Stimulated activated CD8-positive, alpha-beta memory T cell treated with anti-CD3 and anti-CD28 coated beads, Interleukin-7, amount 100 ng/mL, for 48 hours (primary cell): ENCODE results near the gene PBX4.

Experiments
- DNase-seq, 2 donors: peaks; one replicate each; pipeline ENCODE4 v3.0.0-alpha.2; 2020; ENCODE audit warnings: low read depth in 1 of 2; ENCODE audit errors: extremely low read depth in 1 of 2

The PBX4 gene

DNA sequence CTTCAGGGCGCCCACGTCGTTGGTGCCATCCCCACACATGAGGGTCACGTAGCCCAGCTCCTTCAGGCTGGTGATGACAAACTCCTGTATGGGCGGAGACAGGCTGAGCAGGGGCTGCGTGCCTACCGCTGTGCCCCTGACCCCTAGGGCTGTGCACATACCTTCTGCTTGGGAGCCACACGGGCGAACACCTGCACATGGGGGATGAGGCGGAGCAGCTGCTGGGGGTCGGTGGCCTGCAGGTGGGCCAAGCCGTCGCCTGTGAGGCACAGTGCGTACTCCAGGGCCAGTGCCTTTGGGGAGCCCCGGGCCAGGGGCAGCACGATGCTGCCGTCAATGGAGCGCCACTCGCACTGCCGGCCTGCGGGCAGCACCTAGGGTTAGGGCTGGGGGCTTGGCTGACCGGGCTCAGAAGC, 31.1 kb upstream of the PBX4 start:
- no peak for DNase-seq

GRCh38 chr19:19649155-19649554, 30.7 kb upstream of the PBX4 start:
- no peak for DNase-seq

- no peak for DNase-seq
Measured at GRCh38 chr19:19647037-19647835, 28.7 kb upstream of the PBX4 start.

DNA sequence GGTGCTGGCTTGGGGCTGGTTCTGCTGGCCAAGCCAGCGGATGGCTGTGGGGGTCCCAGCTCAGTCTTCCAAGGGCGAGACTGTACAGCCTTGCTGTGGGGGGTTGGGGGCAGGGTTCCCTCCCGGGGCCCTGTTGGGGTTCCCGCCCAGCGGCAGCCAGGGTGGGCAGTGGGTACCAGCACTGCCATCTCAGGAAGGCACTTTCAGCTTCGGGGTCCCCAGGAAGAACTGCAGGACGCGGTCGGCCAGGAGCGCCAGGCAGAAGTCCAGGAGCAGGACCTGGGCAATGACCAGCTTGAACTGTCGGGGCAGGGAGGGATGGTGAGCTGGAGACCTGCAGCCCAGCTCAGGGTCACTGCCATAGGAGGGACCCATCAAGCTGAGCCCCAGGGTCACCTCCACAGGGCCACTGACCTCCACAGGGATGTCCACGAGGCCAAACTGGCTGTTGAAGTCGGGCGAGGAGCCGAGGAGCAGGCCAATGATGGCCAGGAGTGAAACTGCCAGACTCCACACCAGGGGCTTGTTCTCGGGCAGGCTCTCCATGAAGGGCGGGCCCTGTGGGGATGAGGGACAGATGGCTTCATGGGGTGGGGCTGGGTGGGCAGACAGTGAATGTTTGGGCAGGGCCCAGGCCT, 26.9 kb upstream of the PBX4 start:
- DNase-seq = no peak

DNA sequence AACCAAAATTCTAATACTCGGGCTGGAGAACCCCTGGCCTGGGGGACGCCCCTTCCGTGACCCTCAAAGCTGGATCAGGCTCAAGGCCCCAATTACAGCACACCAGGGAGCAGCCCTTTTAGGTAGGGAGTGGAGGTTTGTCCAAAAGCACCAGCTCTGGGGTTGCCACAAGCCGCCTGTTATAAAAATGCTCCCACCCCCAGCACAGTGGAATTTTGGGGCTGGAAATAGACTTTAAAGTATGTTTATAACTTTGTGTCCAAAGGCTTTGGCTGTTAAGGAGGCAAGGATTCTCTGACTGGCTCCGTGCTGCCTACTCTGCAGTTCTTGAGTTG, 25.5 kb upstream of the PBX4 start:
- DNase-seq = no peak

GRCh38 chr19:19643158-19644053, 24.9 kb upstream of the PBX4 start, which contains the start of gene GMIP:
Gene GMIP (minus strand): TSS chr19:19643657. CDS start chr19:19643529, 128 bp downstream.
- DNase-seq = peak; percentile 75 to 78

- DNase-seq = peak in 1 of 2 donors; percentile 69
Measured at GRCh38 chr19:19642506-19643157, 24.1 kb upstream of the PBX4 start.

- no peak for DNase-seq
Measured at GRCh38 chr19:19637523-19638251, 19.2 kb upstream of the PBX4 start.

DNA sequence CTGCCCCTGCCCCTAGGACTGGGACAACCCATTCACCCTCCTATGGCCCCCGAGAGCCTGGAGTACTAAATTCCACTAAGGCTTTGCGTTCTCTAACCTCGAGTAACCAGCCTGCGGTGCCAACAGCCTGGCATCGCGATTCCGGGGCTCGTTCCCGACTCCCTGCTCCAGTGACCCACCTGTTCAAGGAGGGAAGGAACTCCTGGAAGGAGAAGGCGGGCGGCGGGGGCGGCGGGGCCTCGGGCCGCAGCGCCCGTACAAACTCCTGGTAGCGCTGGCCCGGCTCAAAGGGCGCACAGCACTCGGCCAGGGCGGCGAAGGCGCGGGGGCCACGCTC, 18.7 kb upstream of the PBX4 start:
- DNase-seq = no peak

DNA sequence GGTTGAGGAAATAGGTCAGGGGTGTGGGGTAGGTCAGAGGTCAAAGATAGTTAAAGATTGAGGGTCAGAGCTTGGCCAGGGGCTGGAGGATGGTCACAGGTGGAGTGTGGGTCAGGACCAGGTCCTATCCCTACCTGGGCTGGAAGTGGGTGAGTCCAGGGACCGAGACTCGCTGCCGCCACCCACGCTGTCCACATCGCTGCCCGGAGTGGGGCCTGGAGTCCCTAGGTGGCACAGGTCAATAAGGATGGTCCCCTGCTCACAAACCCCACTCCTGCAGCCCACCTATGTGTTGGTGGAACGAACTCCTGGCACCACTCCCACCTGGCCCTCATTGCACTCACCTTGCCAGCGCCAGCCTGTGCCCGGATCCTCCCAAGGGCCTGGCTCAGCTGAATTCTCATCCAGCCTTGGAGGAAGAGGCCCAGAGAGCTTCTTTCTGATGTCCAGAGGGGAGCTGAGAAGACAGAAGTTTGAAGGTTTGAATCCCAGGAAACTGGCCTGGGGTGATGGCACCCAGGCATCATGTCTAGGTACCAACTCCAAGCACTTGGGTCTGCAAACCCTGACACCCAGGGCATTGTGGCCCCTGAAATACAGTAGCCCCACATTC, 18.2 kb upstream of the PBX4 start:
- no peak for DNase-seq

DNA sequence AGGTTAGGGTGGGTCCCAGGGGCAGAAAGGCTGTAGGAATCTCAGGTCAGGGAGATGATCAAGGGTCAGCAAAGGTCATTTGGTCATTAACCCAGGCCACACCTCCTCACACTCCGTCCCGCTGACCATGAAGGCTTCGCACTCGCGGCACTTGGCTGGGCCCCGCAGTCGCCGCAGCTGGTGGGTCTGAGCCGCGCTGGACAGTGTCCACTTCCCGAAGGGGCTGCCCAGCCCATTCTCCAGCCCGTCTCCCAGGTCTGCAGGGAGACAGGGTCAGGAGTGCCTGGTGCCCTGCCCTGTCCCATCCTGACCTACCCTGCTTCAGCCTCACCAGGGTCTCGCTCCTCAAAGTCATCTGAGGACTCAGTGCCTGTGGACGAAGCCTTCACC, 16.8 kb upstream of the PBX4 start:
- DNase-seq = no peak

DNA sequence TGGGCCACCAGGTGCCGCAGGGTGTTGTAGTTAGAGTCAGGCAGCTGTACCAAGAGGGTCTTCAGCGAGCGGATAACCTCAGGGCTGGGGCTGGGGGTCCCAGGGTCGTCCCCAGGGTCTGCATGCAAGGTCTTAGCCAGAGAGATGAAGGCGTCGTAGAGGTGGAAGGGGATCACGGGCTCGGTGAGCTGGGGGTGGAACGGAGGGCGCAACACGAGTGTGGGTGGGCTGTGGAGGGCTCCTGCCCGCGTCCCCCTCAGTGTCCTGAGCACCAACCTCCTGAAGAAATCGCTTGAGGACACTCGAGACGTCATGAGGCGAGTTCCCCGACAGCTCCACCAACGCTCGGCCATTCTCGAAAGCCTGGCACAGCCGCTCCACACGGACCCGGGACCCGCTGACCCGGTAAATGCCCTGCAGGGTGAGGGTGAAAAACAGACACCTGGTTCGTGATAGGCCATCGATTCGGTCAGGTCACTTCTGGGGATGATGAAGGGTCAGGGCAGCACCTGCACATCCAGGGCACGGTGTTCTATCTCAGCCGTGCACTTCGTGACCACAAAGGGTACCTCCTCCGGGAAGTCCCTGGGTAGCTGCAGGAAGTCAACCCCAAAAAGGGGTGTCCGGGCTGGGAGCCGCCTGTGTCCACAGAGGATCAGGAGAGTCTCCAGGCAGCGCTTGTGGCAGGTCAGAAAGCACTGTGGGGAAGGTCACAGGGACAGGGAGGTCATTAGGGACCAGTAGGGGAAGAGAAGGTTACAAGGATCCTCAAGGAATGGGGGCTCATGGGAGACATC, 16.2 kb upstream of the PBX4 start:
- no peak for DNase-seq

DNA sequence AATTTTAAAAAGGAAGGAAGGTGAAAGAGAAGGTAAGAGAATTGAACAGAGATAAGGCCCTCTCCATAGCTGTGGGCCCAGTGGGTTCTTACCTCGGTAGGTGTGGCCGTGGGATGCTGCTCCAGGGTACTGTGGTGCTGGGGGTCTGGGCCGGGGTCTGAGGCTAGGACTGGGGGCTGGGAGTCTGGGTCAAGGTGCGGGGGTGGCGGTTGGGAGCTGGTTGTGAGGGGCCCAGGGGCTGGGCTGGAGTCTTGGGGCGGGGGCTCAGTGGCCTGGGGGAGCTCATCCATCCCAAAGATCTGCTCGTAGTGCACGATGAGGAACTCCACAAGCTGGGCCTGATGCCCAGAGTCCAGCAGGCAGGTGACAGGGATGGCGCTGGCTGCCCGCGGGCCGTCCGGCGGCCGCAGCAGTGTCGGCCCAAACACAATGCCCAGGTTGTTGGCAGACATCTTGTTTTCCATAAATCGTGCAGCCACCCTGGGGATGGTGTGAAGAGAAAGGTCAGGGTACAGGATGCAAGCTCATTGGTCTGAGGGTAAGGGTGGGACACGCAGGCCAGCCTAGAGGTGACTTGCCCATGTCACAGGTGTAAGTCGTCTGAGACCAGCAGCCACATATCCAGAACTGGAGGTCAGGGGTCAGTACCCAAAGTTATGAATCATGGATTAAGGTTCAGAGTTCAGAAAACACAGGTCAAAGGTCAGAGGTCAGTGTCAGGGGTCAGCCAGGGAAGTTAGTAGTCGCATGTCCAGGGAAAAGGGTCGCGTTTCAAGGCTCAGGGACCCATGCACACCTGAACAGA, 15.4 kb upstream of the PBX4 start:
- no peak for DNase-seq

- DNase-seq = no peak
Measured at GRCh38 chr19:19632661-19633060, 14.2 kb upstream of the PBX4 start.

DNA sequence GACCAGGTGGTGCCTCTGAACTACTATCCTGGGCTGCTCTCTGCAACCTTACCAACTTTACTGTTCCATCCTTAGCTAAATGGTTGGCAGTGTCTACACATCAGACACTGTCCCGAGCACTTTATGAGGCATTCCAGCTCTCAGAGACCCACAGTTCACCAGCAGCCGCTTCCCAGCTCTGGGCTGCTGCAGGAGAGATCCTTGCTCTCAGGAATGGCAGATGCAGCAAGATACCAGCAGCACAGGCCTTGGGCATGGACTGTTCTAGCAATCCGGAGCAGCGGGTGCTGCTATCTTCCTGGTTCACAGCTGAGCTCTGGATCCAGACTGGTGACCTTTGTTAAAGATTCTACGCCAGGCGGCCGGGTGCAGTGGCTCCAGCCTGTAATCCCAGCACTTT, 12.9 kb upstream of the PBX4 start:
- DNase-seq = no peak

GRCh38 chr19:19630426-19630825, 11.9 kb upstream of the PBX4 start:
- no peak for DNase-seq

DNA sequence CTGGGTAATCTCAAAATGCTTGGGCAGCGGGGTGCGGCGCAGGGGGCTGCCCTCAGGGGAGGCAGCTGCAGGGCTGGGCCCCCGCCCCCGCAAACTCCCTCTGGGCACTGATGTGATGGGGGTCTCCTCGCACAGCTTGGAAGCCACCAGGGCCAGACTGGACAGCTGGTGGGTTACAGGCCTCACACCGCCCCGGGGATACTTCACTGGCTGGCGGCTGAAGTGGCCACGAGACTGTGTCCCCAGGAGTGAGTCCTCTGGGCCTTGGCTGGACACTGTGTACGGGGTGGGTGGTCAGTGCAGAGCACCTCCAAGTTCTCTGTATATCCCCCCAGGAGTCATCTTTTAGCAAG, 11.6 kb upstream of the PBX4 start:
- no peak for DNase-seq

- DNase-seq = no peak
Measured at GRCh38 chr19:19628501-19629134, 10.1 kb upstream of the PBX4 start.
